ENCODE measurements around the gene CRABP2.
A peak's percentile ranks its signal among the peaks of the same experiment; 100 is the strongest.

GRCh38 chr1:156659988-156660751, 45.2 kb downstream of the CRABP2 start:
- peak in 1 of 2 experiments; percentile 42; a peak in 1 of 4 replicates for TF ChIP-seq REST (IDR thresholded peaks at IDR 0.05; ENCODE audit: insufficient read depth in 1 of 2, low read depth in 2 of 2, low read length in 2 of 2)
- no peak; the same call in 1 of the 2 replicates for TF ChIP-seq POLR2AphosphoS5 (IDR thresholded peaks at IDR 0.05; ENCODE audit: low read depth, low read length)
- no peak for TF ChIP-seq TAF1 (IDR thresholded peaks at IDR 0.05; ENCODE audit: borderline replicate concordance, insufficient read depth, low read length)
